Body of pancreas (tissue), 4 donors: ENCODE data around the gene ACSS3. TPM values are rescaled to one million over a fixed set of nuclear protein-coding genes. Genes with fewer than 3 reads are reported as not detected.

Experiments
- ATAC-seq: fragments of 150-250 bp; one replicate; pipeline ENCODE4 v1.9.1; 2016
- DNase-seq, 4 donors: peaks; one replicate each; pipeline ENCODE4 v3.0.0-alpha.2; 2019
- H3K27ac ChIP-seq, 4 donors: fragments of 200-600 bp; sonication (generic); 1 replicate in 3 of 4; 2 replicates in 1 of 4; pipeline versions ENCODE4 v1.5.1 to v1.6.1; 2016 to 2019; ENCODE audit warnings: mild to moderate bottlenecking in 1 of 4, mixed read lengths in 1 of 4, moderate library complexity in 1 of 4
- H3K27me3 ChIP-seq, 2 donors: fragments of 200-600 bp; sonication (generic); one replicate each; pipeline ENCODE4 v1.6.0; 2016; ENCODE audit warnings: mild to moderate bottlenecking in 1 of 2
- H3K36me3 ChIP-seq, 2 donors: fragments of 200-600 bp; sonication (generic); replicated peaks in 1 of 2; 2 replicates each; pipeline ENCODE4 v1.5.1; 2016; ENCODE audit warnings: low read depth in 2 of 2; ENCODE audit not compliant: insufficient read depth in 1 of 2
- H3K4me1 ChIP-seq: fragments of 200-600 bp; sonication (generic); one replicate; pipeline ENCODE4 v1.6.0; 2016
- H3K4me3 ChIP-seq, 2 donors: fragments of 200-600 bp; sonication (generic); 1 replicate in 1 of 2; 2 replicates in 1 of 2; pipeline ENCODE4 v1.5.1; 2016 to 2019
- H3K9me3 ChIP-seq, 3 donors: fragments of 200-600 bp; sonication (generic); 1 replicate in 2 of 3; 2 replicates in 1 of 3; pipeline ENCODE4 v1.5.1; 2016
- POLR2A ChIP-seq, 3 donors: fragments of 450-650 bp; IDR thresholded peaks; one replicate each; pipeline ENCODE4 v1.6.1; 2016; ENCODE audit warnings: antibody characterized with exemption in 3 of 3, mild to moderate bottlenecking in 2 of 3
- whole genome bisulfite sequencing, 2 donors: methylation state at CpG; one replicate each; pipeline ENCODE4 v1.1.5; 2017; 5-methylcytosine and 5-hydroxymethylcytosine counted together
- intact Hi-C: fragments of 100-400 bp; cut with DNase I; formaldehyde crosslinking; loops from one replicate; pipeline ENCODE4 v1.15.1; 2023
- total RNA-seq, 2 donors: library from RNA; depleted of rRNA; stranded (reverse); fragments of >200 nt; gene quantifications; one replicate each; pipeline ENCODE4 v1.1.0, GENCODE V29; 2016
- TF ChIP-seq, protein P1 (sequence below), 7 experiments: fragments of 450-650 bp in 4 of 7; fragments of 200-600 bp in 3 of 7; sonication (generic) in 3 of 7; IDR thresholded peaks; one replicate each; pipeline ENCODE4 v1.5.1; 2016 to 2019; ENCODE audit warnings: antibody characterized with exemption in 7 of 7

The ACSS3 gene
- total RNA-seq, 2 donors from 2014 or later: 9.9 to 27.7 TPM

DNA sequence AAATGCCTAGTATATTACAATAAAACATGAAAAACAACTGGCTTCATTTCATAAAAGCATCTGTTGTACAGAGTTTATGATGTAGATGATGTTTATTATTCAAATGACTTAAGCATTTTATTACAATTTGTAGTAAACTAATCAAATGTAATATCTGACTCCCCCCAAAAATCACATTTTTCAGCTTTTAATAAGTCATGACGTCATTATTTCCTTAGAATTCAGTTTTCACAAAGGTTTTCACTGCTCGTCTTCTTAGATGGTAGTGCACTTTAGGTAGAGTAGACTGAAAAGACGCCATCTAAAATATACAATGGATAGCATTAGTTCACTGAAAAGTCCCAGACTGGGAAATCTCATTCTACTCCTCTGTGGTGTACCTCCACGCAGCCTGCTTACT lies 181.5 kb downstream of the ACSS3 start:
- WGBS, 2 donors: 66 to 73% methylated on average over 4 of the region's 4 CpGs
- H3K27me3 ChIP-seq: no peaks in the 10 kb centered on the region
- intact Hi-C loops: no loop called here
- no peaks in the 10 kb centered on the region for H3K4me1 ChIP-seq
- H3K27ac ChIP-seq: no peak overlapping the region
- DNase-seq (no peak), ATAC-seq (no peak)
- no peak overlapping the region for H3K4me3 ChIP-seq
- no peak for TF ChIP-seq POLR2A (IDR thresholded peaks at IDR 0.05)
- TF ChIP-seq, protein P1, sequence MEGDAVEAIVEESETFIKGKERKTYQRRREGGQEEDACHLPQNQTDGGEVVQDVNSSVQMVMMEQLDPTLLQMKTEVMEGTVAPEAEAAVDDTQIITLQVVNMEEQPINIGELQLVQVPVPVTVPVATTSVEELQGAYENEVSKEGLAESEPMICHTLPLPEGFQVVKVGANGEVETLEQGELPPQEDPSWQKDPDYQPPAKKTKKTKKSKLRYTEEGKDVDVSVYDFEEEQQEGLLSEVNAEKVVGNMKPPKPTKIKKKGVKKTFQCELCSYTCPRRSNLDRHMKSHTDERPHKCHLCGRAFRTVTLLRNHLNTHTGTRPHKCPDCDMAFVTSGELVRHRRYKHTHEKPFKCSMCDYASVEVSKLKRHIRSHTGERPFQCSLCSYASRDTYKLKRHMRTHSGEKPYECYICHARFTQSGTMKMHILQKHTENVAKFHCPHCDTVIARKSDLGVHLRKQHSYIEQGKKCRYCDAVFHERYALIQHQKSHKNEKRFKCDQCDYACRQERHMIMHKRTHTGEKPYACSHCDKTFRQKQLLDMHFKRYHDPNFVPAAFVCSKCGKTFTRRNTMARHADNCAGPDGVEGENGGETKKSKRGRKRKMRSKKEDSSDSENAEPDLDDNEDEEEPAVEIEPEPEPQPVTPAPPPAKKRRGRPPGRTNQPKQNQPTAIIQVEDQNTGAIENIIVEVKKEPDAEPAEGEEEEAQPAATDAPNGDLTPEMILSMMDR (IDR thresholded peaks at IDR 0.05): no peak
- no peaks in the 10 kb centered on the region for H3K9me3 ChIP-seq
- no peaks in the 10 kb centered on the region for H3K36me3 ChIP-seq

DNA sequence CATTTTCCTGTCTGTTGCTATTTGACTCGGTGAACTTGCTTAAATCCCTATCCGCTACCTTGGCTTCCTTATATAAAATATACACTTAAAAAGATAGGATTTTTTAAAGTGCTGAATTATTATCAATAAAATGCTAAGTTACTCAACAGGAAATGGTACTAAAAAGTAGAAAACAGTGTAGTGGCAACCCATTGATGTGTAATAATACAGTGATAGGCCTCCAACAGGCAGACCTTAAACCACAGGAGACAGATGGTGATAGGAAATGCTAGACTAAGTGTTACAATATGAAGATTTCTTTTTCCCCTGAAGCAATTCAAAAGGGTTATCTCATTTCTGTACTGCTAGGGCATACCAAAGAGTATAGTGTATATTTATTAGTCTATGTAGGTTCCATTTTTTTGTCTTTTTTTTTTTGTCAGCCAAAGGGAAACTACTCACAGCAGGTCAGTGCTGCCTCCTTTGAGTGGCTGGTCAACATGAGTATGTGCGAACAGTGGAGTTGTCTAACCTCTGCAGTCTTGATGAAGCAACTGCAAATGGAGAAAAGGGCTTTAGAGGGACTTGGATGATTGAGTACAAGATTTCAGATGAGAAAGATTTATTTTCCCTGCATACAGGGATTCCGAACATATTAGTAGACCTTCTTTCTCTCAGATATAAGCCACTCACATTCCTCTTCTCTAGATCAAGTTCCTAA lies 183.8 kb downstream of the ACSS3 start:
- Histone ChIP-seq H3K9me3 (no peaks in the 10 kb centered on the region), H3K4me1 (no peaks in the 10 kb centered on the region), H3K4me3 (no peak overlapping the region), H3K27ac (no peak overlapping the region), H3K36me3 (no peaks in the 10 kb centered on the region), H3K27me3 (no peaks in the 10 kb centered on the region)
- intact Hi-C loops: no loop called here
- ATAC-seq (no peak), DNase-seq (no peak)
- WGBS, 2 donors: 82 to 86% methylated on average over 4 of the region's 4 CpGs
- no peak for TF ChIP-seq POLR2A (IDR thresholded peaks at IDR 0.05)
- TF ChIP-seq, protein P1 (IDR thresholded peaks at IDR 0.05): no peak

DNA sequence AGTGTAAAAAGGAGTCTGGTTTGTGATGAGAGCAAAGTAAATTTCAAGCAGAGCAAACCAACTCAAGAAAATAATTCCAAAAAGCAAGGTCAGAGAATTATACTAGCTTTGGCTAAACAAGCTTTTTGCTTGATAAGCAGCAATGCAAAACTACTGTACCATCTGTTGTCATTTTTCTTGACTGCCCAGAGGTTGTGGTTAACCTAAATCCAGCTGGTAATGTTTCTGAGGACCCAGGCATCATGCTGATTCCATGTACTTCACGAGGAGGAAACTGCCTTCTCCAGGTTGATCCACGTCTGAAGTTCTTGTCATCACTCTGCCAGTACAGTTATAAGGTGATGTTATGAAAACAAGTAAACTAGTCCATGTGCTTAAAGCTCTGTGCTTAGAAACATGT lies 185.2 kb downstream of the ACSS3 start:
- intact Hi-C loops: no loop called here
- Histone ChIP-seq H3K4me3 (no peak overlapping the region), H3K27me3 (no peaks in the 10 kb centered on the region), H3K4me1 (no peaks in the 10 kb centered on the region), H3K36me3 (no peaks in the 10 kb centered on the region), H3K27ac (no peak overlapping the region), H3K9me3 (no peaks in the 10 kb centered on the region)
- ATAC-seq: no peak
- TF ChIP-seq, protein P1 (IDR thresholded peaks at IDR 0.05): no peak
- TF ChIP-seq POLR2A (IDR thresholded peaks at IDR 0.05): no peak
- no peak for DNase-seq
- 59 to 66% methylated on average over 2 of the region's 2 CpGs for WGBS, 2 donors

- intact Hi-C loops: no loop called here
- Histone ChIP-seq H3K27me3 (no peaks in the 10 kb centered on the region), H3K4me3 (no peak overlapping the region), H3K4me1 (no peaks in the 10 kb centered on the region), H3K9me3 (no peaks in the 10 kb centered on the region), H3K36me3 (no peaks in the 10 kb centered on the region), H3K27ac (no peak overlapping the region)
- no peak for DNase-seq
- no peak for ATAC-seq
- TF ChIP-seq, protein P1 (IDR thresholded peaks at IDR 0.05): no peak
- TF ChIP-seq POLR2A (IDR thresholded peaks at IDR 0.05): no peak
- 83 to 88% methylated on average over 5 of the region's 5 CpGs for WGBS, 2 donors
These were observed 192.5 kb downstream of the ACSS3 start for GRCh38 chr12:81270385-81270784.
